OCI-LY3 (cell line): Measurements from ENCODE around the gene ARL5A.

ENCODE experiments used
- H2AFZ ChIP-seq: fragments of 200-600, 300-600 bp; shearing (Covaris generic); 2 replicates; pipeline ENCODE4 v1.6.0; 2014; ENCODE audit warnings: antibody characterized with exemption, low read depth, low read length
- H3K27ac ChIP-seq: fragments of 200-600, 300-600 bp; sonication (generic); 2 replicates; pipeline ENCODE4 v1.5.1; 2014; ENCODE audit warnings: mild to moderate bottlenecking, low read length, moderate library complexity, mixed read lengths
- H3K27me3 ChIP-seq: fragments of 200-600, 300-600 bp; sonication (generic); 2 replicates; pipeline ENCODE4 v1.6.1; 2014; ENCODE audit warnings: low read depth, low read length, mixed read lengths
- H3K36me3 ChIP-seq: fragments of 200-600, 300-600 bp; sonication (generic); replicated peaks from 2 replicates; pipeline ENCODE3; 2014; ENCODE audit warnings: low read depth, low read length, mixed read lengths
- H3K4me1 ChIP-seq: fragments of 300-600, 200-600 bp; sonication (generic); 2 replicates; pipeline ENCODE4 v1.6.1; 2014; ENCODE audit warnings: low read length, mixed read lengths
- H3K4me2 ChIP-seq: fragments of 200-600, 300-600 bp; sonication (generic); 2 replicates; pipeline ENCODE4 v1.6.1; 2014; ENCODE audit warnings: low read length, mixed read lengths
- H3K4me3 ChIP-seq: fragments of 300-600, 200-600 bp; sonication (generic); 2 replicates; pipeline ENCODE4 v1.5.1; 2014; ENCODE audit warnings: antibody characterized with exemption, mild to moderate bottlenecking, low read length, moderate library complexity
- H3K79me2 ChIP-seq: fragments of 300-600, 200-600 bp; shearing (Covaris generic); 2 replicates; pipeline ENCODE4 v1.6.1; 2014; ENCODE audit warnings: mild to moderate bottlenecking, low read length, mixed read lengths
- H3K9ac ChIP-seq: fragments of 300-600, 200-600 bp; shearing (Covaris generic); 2 replicates; pipeline ENCODE4 v1.6.0; 2014; ENCODE audit warnings: mild to moderate bottlenecking, low read length, moderate library complexity
- H3K9me3 ChIP-seq: fragments of 200-600, 300-600 bp; shearing (Covaris generic); 2 replicates; pipeline ENCODE4 v1.6.1; 2014; ENCODE audit warnings: low read length, mixed read lengths; ENCODE audit not compliant: insufficient read depth
- H4K20me1 ChIP-seq: fragments of 200-600, 300-600 bp; sonication (generic); 2 replicates; pipeline ENCODE4 v1.6.1; 2016; ENCODE audit warnings: low read length, mixed read lengths; ENCODE audit not compliant: insufficient read depth
- EZH2phosphoT487 ChIP-seq: fragments of 200-600 bp; shearing (Covaris generic); IDR thresholded peaks from 2 replicates; pipeline ENCODE4 v1.6.1; 2018; ENCODE audit warnings: antibody characterized with exemption, mixed run types, low read depth
- TF ChIP-seq, protein P1 (sequence below): fragments of 200-600, 300-600 bp; sonication (generic); IDR thresholded peaks from 2 replicates; pipeline ENCODE4 v1.5.1; 2014; ENCODE audit warnings: antibody characterized with exemption, low read length, low read depth

The ARL5A gene

DNA sequence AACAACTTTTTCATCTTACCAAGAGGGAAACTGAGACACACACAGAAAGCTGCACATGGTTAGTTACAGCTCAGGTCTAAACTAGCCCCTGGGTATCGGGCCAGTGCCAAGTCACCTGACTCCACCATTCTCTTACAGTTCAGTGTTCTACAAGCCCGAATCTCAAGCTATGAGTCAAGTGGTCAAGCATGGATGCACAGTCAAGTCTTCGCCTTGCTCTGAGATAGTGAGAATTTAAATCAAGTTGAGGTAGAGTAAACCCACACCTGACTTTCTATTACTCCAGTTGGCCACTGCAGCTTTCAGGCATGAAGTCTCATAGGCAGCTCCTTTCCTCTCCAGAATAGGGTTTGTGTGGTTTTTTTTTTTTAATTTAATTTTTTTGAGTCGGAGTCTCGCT lies 34.5 kb upstream of the ARL5A start:
- H3K27me3 ChIP-seq = peaks cover 90% of the 10 kb centered on the region
- no peaks in the 10 kb centered on the region for H3K79me2 ChIP-seq
- H3K9ac ChIP-seq = no peak overlapping the region
- H2AFZ ChIP-seq = no peak overlapping the region
- H3K9me3 ChIP-seq = no peaks in the 10 kb centered on the region
- H4K20me1 ChIP-seq = peaks cover 24% of the 10 kb centered on the region; the same call in 1 of the 2 replicates
- 0 out of 2 replicates have a peak, but pooled peaks have one; percentile 30 for TF ChIP-seq EZH2phosphoT487
- TF ChIP-seq, protein P1, sequence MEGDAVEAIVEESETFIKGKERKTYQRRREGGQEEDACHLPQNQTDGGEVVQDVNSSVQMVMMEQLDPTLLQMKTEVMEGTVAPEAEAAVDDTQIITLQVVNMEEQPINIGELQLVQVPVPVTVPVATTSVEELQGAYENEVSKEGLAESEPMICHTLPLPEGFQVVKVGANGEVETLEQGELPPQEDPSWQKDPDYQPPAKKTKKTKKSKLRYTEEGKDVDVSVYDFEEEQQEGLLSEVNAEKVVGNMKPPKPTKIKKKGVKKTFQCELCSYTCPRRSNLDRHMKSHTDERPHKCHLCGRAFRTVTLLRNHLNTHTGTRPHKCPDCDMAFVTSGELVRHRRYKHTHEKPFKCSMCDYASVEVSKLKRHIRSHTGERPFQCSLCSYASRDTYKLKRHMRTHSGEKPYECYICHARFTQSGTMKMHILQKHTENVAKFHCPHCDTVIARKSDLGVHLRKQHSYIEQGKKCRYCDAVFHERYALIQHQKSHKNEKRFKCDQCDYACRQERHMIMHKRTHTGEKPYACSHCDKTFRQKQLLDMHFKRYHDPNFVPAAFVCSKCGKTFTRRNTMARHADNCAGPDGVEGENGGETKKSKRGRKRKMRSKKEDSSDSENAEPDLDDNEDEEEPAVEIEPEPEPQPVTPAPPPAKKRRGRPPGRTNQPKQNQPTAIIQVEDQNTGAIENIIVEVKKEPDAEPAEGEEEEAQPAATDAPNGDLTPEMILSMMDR = no peak
- H3K36me3 ChIP-seq = no peaks in the 10 kb centered on the region
- H3K27ac ChIP-seq = no peak overlapping the region
- no peak overlapping the region for H3K4me3 ChIP-seq
- peak overlapping the region; percentile 41 for H3K4me2 ChIP-seq
- H3K4me1 ChIP-seq = peaks cover 16% of the 10 kb centered on the region

DNA sequence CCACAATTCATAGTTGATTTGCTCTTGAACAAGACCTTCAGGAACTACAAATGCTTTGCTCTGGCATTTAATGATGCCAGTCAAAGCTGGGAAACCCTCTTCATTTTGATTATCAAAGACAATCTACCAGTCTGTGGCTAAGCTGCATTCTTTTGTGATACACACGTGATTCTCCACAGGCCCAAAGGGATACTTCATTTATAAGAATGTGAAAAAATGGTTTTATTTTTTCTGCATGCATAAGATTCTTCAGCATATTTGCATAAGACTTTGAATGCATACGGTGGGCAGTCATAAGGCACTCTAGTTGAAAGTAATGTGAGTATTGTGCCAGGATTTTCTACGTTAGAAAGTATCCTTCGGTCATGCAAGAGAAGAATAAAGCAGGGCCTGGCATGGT lies 33.0 kb upstream of the ARL5A start:
- Histone ChIP-seq H2AFZ (no peak overlapping the region), H3K27me3 (peaks cover 85% of the 10 kb centered on the region), H3K4me2 (no peak overlapping the region), H3K79me2 (no peaks in the 10 kb centered on the region), H3K27ac (no peak overlapping the region), H3K9ac (no peak overlapping the region), H3K9me3 (no peaks in the 10 kb centered on the region), H3K36me3 (no peaks in the 10 kb centered on the region), H4K20me1 (peaks cover 24% of the 10 kb centered on the region; the same call in 1 of the 2 replicates), H3K4me1 (peaks cover 16% of the 10 kb centered on the region), H3K4me3 (no peak overlapping the region)
- TF ChIP-seq EZH2phosphoT487 = no peak
- TF ChIP-seq, protein P1 = no peak

DNA sequence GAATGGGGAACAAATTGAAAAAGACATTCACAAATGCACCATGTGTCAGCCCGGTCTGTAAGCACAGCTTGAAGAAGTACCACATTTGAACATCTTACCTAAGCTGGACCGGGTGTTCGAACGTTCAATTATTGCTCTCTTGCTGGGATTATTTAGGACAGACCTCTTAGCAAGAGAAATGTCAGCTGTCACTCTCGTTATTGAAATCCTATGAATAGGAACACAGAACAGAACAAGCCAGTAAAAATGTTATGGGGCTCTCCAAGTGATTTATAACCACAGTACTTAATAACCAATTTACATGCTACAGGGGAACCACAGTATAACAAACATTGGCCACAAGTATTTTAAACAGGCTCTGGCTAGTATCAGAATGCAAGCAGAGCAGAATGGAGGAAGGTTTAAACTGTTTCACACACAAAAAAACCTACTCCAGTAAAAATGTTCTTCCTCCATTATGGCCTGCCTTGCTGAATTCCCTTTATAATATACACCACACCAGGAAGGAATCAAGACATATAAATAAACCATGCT lies 32.5 kb upstream of the ARL5A start:
- H3K27me3 ChIP-seq = peaks cover 86% of the 10 kb centered on the region

DNA sequence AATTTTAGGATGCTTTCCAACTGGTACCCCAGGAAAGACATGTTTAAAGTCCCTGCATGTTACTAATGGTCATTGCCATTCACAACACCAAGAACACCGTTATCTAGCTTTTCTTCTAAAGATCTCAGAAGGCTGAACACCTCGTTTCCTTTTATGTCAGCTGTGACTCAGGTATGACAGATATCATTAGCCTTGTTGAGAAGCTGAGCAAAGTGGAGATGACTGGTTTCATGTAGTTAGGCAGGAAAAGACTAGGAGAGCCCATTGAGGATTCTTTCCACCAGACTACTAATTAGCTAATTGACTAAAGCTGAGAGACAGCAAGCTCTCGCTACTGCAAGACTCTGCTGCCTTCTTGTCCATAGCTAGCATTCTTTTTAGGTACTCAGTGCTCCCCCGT lies 32.0 kb upstream of the ARL5A start:
- no peaks in the 10 kb centered on the region for H3K79me2 ChIP-seq
- no peak overlapping the region for H3K4me3 ChIP-seq
- H3K27ac ChIP-seq = no peak overlapping the region
- H4K20me1 ChIP-seq = peaks cover 24% of the 10 kb centered on the region; the same call in 1 of the 2 replicates
- TF ChIP-seq, protein P1 = no peak
- no peak for TF ChIP-seq EZH2phosphoT487
- H3K4me2 ChIP-seq = no peak overlapping the region
- H3K36me3 ChIP-seq = no peaks in the 10 kb centered on the region
- H3K9ac ChIP-seq = no peak overlapping the region
- H2AFZ ChIP-seq = no peak overlapping the region
- peaks cover 85% of the 10 kb centered on the region for H3K27me3 ChIP-seq
- peaks cover 16% of the 10 kb centered on the region for H3K4me1 ChIP-seq
- no peaks in the 10 kb centered on the region for H3K9me3 ChIP-seq

More for the DNA sequence above, 32.5 kb upstream of the ARL5A start:
- H3K4me3 ChIP-seq = no peak overlapping the region
- H3K4me1 ChIP-seq = peaks cover 16% of the 10 kb centered on the region
- no peaks in the 10 kb centered on the region for H3K9me3 ChIP-seq
- H3K9ac ChIP-seq = no peak overlapping the region
- no peak overlapping the region for H3K4me2 ChIP-seq
- no peaks in the 10 kb centered on the region for H3K79me2 ChIP-seq
- H3K27ac ChIP-seq = no peak overlapping the region
- no peaks in the 10 kb centered on the region for H3K36me3 ChIP-seq
- H4K20me1 ChIP-seq = peaks cover 24% of the 10 kb centered on the region; the same call in 1 of the 2 replicates
- no peak for TF ChIP-seq EZH2phosphoT487
- TF ChIP-seq, protein P1 = no peak
- H2AFZ ChIP-seq = no peak overlapping the region
